HepG2 (cell line): ENCODE results near the gene CLEC3B. TPM values are rescaled to one million over a fixed set of nuclear protein-coding genes. Genes with fewer than 3 reads are reported as not detected.

Experiments
- ATAC-seq: fragments of 200-7000 bp; cut with Tn5 transposase; 3 replicates; pipeline ENCODE4 v1.9.1; 2020; ENCODE audit warnings: mild to moderate bottlenecking, moderate library complexity
- BruUV-seq: library from RNA; stranded (reverse); fragments of 400-500 nt; replicated peaks from 2 replicates; lab custom pipeline; 2021; lab: Mats Ljungman, UMichigan
- CTCF ChIA-PET: fragments of 300-600 bp; formaldehyde crosslinking; extraction: SDS; loops from one replicate; lab custom pipeline; 2021; ENCODE audit warnings: low total read pairs, inconsistent platforms, low intra/inter-chr PET ratio; lab: Yijun Ruan, JAX
- POLR2A ChIA-PET: fragments of 350-600 bp; sonication (Branson Sonifier 250); formaldehyde crosslinking; loops from one replicate; lab custom pipeline; 2020; ENCODE audit warnings: antibody characterized with exemption, inconsistent platforms; lab: Yijun Ruan, JAX
- DNase-seq: peaks from one replicate; pipeline ENCODE4 v3.0.0-alpha.2; 2015; ENCODE audit warnings: low spot score
- FAIRE-seq: peaks from 3 replicates; lab custom pipeline; 2011; peaks lifted over from hg19 to GRCh38; lab: Jason Lieb, UNC
- H2AFZ ChIP-seq: one replicate; pipeline ENCODE4 v1.6.1; 2011; ENCODE audit warnings: low read length, inconsistent platforms
- H3K27ac ChIP-seq: fragments of 300-600 bp; 3 replicates; pipeline ENCODE4 v1.8.0; 2011; ENCODE audit warnings: mixed run types, mild to moderate bottlenecking, mixed read lengths, low read length, inconsistent platforms; ENCODE audit not compliant: insufficient read depth; ENCODE audit errors: extremely low read length
- H3K27me3 ChIP-seq, 2 experiments: fragments of 200-600 bp in 1 of 2; 2 replicates in 1 of 2; 3 replicates in 1 of 2; pipeline versions ENCODE4 v1.6.0 to v1.8.0; 2011; ENCODE audit warnings: low read length in 2 of 2, mild to moderate bottlenecking in 2 of 2, moderate library complexity in 2 of 2, inconsistent platforms in 1 of 2; ENCODE audit not compliant: insufficient read depth in 2 of 2, control insufficient read depth in 1 of 2
- H3K36me3 ChIP-seq, 2 experiments: fragments of 200-600 bp in 1 of 2; replicated peaks in 1 of 2; 2 replicates in 1 of 2; 3 replicates in 1 of 2; pipeline versions ENCODE4 v1.5.1 to v1.8.0; 2011; ENCODE audit warnings: low read length in 2 of 2, inconsistent platforms in 1 of 2; ENCODE audit not compliant: insufficient read depth in 2 of 2, control insufficient read depth in 1 of 2
- H3K4me1 ChIP-seq: 2 replicates; pipeline ENCODE4 v1.5.1; 2012; ENCODE audit warnings: low read length, inconsistent platforms; ENCODE audit not compliant: insufficient read depth
- H3K4me2 ChIP-seq: 2 replicates; pipeline ENCODE4 v1.6.0; 2011; ENCODE audit warnings: low read depth, low read length, inconsistent platforms
- H3K4me3 ChIP-seq, 3 experiments: fragments of 200-600 bp in 1 of 3; sonication (generic), shearing (Covaris generic) in 1 of 3; replicated peaks in 1 of 3; 2 replicates each; pipeline ENCODE4 v1.5.1; 2011 to 2016; ENCODE audit warnings: low read length in 3 of 3, inconsistent platforms in 2 of 3, low read depth in 2 of 3, mild to moderate bottlenecking in 2 of 3, control low read depth in 1 of 3, mixed read lengths in 1 of 3; ENCODE audit not compliant: insufficient read depth in 1 of 3
- H3K79me2 ChIP-seq: one replicate; pipeline ENCODE4 v1.6.1; 2011; ENCODE audit warnings: low read length, inconsistent platforms; ENCODE audit not compliant: insufficient read depth
- H3K9ac ChIP-seq: 2 replicates; pipeline ENCODE4 v1.6.0; 2011; ENCODE audit warnings: mild to moderate bottlenecking, low read depth, low read length, inconsistent platforms; ENCODE audit not compliant: insufficient read depth
- H3K9me3 ChIP-seq: 2 replicates; pipeline ENCODE4 v1.5.1; 2012; ENCODE audit warnings: mild to moderate bottlenecking, low read length
- H4K20me1 ChIP-seq: 2 replicates; pipeline ENCODE4 v1.6.0; 2011; ENCODE audit warnings: inconsistent platforms, mild to moderate bottlenecking, low read length, moderate library complexity; ENCODE audit not compliant: insufficient read depth
- EEA1 ChIP-seq: sonication (generic); formaldehyde crosslinking; IDR thresholded peaks from 2 replicates; pipeline ENCODE4 v1.5.1; 2020; ENCODE audit warnings: mild to moderate bottlenecking, missing genetic modification reagents, borderline replicate concordance
- ESRRA ChIP-seq: sonication (generic); formaldehyde crosslinking; IDR thresholded peaks from 2 replicates; pipeline ENCODE4 v1.5.1; 2020; ENCODE audit warnings: mild to moderate bottlenecking, low read depth, missing genetic modification reagents
- HDAC2 ChIP-seq: sonication (generic); formaldehyde crosslinking; IDR thresholded peaks from 2 replicates; pipeline ENCODE4 v1.4.0; 2020; ENCODE audit warnings: missing genetic modification reagents
- MAFK ChIP-seq, 2 experiments: IDR thresholded peaks in 1 of 2; conservative IDR thresholded peaks in 1 of 2; 2 replicates each; pipeline ENCODE4 v1.6.1; 2011; ENCODE audit warnings: improper control_type of control experiment in 2 of 2, low read length in 2 of 2
- PCBP1 ChIP-seq: fragments of 200-400 bp; formaldehyde crosslinking; IDR thresholded peaks from 2 replicates; pipeline ENCODE4 v1.6.1; 2017; ENCODE audit warnings: mild to moderate bottlenecking, low read depth, low read length, borderline replicate concordance
- SETDB1 ChIP-seq: sonication (generic); formaldehyde crosslinking; IDR thresholded peaks from 2 replicates; pipeline ENCODE4 v1.5.1; 2020; ENCODE audit warnings: missing genetic modification reagents, mild to moderate bottlenecking, borderline replicate concordance
- ZFP1 ChIP-seq: IDR thresholded peaks from 2 replicates; pipeline ENCODE4 v1.6.1; 2016
- ZNF549 ChIP-seq: sonication (generic); formaldehyde crosslinking; IDR thresholded peaks from 2 replicates; pipeline ENCODE4 v1.5.0; 2020; ENCODE audit warnings: missing genetic modification reagents
- ZNF703 ChIP-seq: sonication (generic); formaldehyde crosslinking; IDR thresholded peaks from 2 replicates; pipeline ENCODE4 v1.5.1; 2020; ENCODE audit warnings: missing genetic modification reagents, mild to moderate bottlenecking, moderate library complexity, borderline replicate concordance
- ZNF761 ChIP-seq: sonication (generic); formaldehyde crosslinking; conservative IDR thresholded peaks from 2 replicates; pipeline ENCODE4 v1.4.0; 2020; ENCODE audit warnings: mild to moderate bottlenecking, missing genetic modification reagents
- WGBS: methylation state at CpG from one replicate; pipeline ENCODE4 v1.1.6; 2017; ENCODE audit warnings: low lambda C conversion rate; 5-methylcytosine and 5-hydroxymethylcytosine counted together
- in situ Hi-C: cut with HindIII; loops from 2 replicates; pipeline ENCODE4 v1.10.0; 2017; ENCODE audit warnings: low pct_unique_long_range_greater_than_20kb; ENCODE audit not compliant: extremely low pct_ligation_motif_present
- intact Hi-C: fragments of 100-400 bp; cut with micrococcal nuclease; formaldehyde crosslinking; loops from one replicate; pipeline ENCODE4 v1.10.0; 2022; ENCODE audit not compliant: unreplicated experiment
- polyA plus RNA-seq, 8 experiments: library from polyadenylated mRNA; depleted of rRNA in 3 of 8; stranded (reverse) in 7 of 8; unstranded in 1 of 8; fragments of >200 nt; fragmentation: Illumina TruSeq in 4 of 8; extraction: Trizol in 4 of 8; gene quantifications; 2 replicates each; pipeline versions ENCODE4 v1.2.1 to v1.2.3, GENCODE V29; 2011 to 2016; ENCODE audit warnings: low read depth in 4 of 8, missing spikeins in 1 of 8, mixed read lengths in 1 of 8; ENCODE audit not compliant: insufficient read depth in 1 of 8
- total RNA-seq, 5 experiments: library from RNA; depleted of rRNA; stranded (reverse); fragments of >200 nt; fragmentation: Illumina TruSeq; extraction: Trizol; gene quantifications; 2 replicates each; pipeline ENCODE4 v1.2.3, GENCODE V29; 2016; ENCODE audit warnings: low read depth in 1 of 5
- TF ChIP-seq, protein P1 (sequence below): sonication (generic); formaldehyde crosslinking; IDR thresholded peaks from 2 replicates; pipeline ENCODE4 v1.9.0; 2021; ENCODE audit warnings: missing genetic modification reagents, borderline replicate concordance
- TF ChIP-seq, protein P2 (sequence below): sonication (generic); formaldehyde crosslinking; IDR thresholded peaks from 2 replicates; pipeline ENCODE4 v1.4.0; 2020; ENCODE audit warnings: missing genetic modification reagents

The CLEC3B gene
- total and polyA plus RNA-seq, 2 of the 13 experiments (the other 11 are each of a cell fraction or from before 2014, with no cell fraction given) = 0.07 TPM; not detected in 1

DNA sequence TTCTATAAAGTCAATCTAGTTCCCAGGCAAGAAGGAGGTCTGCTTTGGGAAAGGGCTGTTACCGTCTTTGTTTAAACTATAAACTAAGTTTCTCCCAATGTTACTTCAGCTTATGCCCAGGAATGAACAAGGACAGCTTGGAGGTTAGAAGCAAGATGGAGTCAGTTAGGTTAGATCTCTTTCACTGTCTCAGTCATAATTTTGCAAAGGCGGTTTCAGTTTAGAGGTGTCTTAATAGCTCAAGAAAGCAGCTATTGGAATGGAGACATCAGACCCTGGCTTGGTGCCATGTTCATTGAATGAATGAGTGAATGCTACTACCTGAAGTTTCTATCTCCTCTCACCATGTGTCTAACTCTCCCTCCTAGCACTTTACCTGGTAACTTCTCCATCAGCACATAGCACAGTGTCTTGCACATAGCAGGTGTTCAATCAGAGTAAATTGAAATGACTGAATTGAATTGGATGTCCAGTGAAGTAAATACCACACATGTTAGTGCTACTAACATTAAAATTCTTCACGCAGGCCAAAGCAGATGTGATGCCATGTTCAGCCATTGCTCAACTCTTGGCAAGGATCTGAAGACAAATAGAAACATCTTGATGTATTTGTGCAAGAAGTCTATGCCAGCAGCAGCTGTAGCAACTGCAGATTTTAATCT lies 28.2 kb downstream of the CLEC3B start:
- DNase-seq = no peak
- no peak for FAIRE-seq
- no peaks in the 10 kb centered on the region for H3K9me3 ChIP-seq
- no peak overlapping the region for H3K4me2 ChIP-seq
- H4K20me1 ChIP-seq = no peaks in the 10 kb centered on the region
- ChIA-PET POLR2A (no interaction called here), CTCF (no interaction called here)
- no peaks in the 10 kb centered on the region for H3K79me2 ChIP-seq
- peaks cover 1 to 16% of the 10 kb centered on the region in 2 experiments; a peak in 2 of 5 replicates for H3K27me3 ChIP-seq
- H3K4me1 ChIP-seq = peaks cover 9% of the 10 kb centered on the region; the same call in 1 of the 2 replicates
- intact Hi-C loops = loop anchor here (2.0 kb wide), 1 partner anchor 14 kb away; no protein-coding TSS in a partner anchor
- no peak for ATAC-seq
- H3K36me3 ChIP-seq = no peaks in the 10 kb centered on the region
- no peak overlapping the region for H3K27ac ChIP-seq
- no peak overlapping the region for H3K4me3 ChIP-seq
- H3K9ac ChIP-seq = no peak overlapping the region
- in situ Hi-C loops = no loop called here
- no TSS peak for BruUV-seq
- 61% methylated on average over 3 of the region's 3 CpGs for WGBS
- no peak overlapping the region for H2AFZ ChIP-seq
- TF ChIP-seq ZNF549 (CRISPR knock-in tag) (no peak), ZNF761 (CRISPR knock-in tag) (no peak), EEA1 (CRISPR knock-in tag) (no peak), MAFK (conservative IDR thresholded peaks at IDR 0.05 in 1 of 2, IDR thresholded peaks at IDR 0.05 in 1 of 2; ENCODE audit: low read length in 2 of 2) (no peak), SETDB1 (no peak), HDAC2 (CRISPR knock-in tag) (no peak), ESRRA (no peak), PCBP1 (no peak), ZFP1 (CRISPR knock-in tag) (no peak), ZNF703 (CRISPR knock-in tag) (no peak)
- TF ChIP-seq, protein P1, sequence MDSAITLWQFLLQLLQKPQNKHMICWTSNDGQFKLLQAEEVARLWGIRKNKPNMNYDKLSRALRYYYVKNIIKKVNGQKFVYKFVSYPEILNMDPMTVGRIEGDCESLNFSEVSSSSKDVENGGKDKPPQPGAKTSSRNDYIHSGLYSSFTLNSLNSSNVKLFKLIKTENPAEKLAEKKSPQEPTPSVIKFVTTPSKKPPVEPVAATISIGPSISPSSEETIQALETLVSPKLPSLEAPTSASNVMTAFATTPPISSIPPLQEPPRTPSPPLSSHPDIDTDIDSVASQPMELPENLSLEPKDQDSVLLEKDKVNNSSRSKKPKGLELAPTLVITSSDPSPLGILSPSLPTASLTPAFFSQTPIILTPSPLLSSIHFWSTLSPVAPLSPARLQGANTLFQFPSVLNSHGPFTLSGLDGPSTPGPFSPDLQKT (CRISPR knock-in tag) = no peak
- TF ChIP-seq, protein P2, sequence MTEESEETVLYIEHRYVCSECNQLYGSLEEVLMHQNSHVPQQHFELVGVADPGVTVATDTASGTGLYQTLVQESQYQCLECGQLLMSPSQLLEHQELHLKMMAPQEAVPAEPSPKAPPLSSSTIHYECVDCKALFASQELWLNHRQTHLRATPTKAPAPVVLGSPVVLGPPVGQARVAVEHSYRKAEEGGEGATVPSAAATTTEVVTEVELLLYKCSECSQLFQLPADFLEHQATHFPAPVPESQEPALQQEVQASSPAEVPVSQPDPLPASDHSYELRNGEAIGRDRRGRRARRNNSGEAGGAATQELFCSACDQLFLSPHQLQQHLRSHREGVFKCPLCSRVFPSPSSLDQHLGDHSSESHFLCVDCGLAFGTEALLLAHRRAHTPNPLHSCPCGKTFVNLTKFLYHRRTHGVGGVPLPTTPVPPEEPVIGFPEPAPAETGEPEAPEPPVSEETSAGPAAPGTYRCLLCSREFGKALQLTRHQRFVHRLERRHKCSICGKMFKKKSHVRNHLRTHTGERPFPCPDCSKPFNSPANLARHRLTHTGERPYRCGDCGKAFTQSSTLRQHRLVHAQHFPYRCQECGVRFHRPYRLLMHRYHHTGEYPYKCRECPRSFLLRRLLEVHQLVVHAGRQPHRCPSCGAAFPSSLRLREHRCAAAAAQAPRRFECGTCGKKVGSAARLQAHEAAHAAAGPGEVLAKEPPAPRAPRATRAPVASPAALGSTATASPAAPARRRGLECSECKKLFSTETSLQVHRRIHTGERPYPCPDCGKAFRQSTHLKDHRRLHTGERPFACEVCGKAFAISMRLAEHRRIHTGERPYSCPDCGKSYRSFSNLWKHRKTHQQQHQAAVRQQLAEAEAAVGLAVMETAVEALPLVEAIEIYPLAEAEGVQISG (CRISPR knock-in tag) = no peak
